ENCODE measurements around the gene PCDH9.

PCDH9 gene

DNA sequence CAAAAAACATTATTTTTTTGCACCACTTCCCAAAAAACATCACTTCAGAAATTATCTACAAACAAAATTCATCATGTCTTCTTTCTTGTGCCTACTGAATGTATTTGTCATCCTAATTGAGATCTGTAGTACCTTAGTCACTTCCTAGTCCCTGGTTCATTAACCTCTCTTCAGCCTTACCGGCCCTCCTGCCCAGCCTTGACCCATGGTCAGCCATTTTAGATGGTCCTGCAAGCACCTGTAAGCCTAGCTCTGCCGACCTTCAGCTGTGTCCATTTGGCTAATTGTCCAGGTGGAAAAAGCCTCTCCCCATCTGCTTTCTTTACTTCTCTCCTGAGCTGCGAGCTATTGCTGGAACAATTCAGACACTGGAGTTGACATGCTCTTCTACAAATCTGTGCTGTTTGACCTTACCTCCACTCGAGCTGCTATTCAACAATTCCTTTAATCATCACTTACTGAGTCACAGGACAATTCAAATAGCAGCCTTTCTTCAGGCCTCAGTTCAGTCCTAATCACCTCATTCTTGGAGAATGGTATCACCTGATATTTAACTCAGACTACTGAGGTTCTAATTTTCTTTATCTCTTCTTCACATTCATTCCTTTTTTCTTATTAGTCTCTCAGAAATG lies 882.5 kb downstream of the PCDH9 start:
- Histone ChIP-seq H3K36me3 (ENCODE audit: insufficient read depth, insufficient read length, low read length) (no peaks in the 10 kb centered on the region), H3K9me3 (ENCODE audit: insufficient read depth, low read length) (no peaks in the 10 kb centered on the region), H3K4me1 (ENCODE audit: insufficient read depth, insufficient read length) (no peaks in the 10 kb centered on the region), H3K27me3 (ENCODE audit: insufficient read depth, insufficient read length) (no peaks in the 10 kb centered on the region), H3K9ac (ENCODE audit: insufficient read length, low read depth) (no peak overlapping the region), H3K4me3 (ENCODE audit: insufficient read length, low read depth) (no peak overlapping the region)
- no peak for DNase-seq (ENCODE audit: low read depth, low spot score)
- TF ChIP-seq ZNF274 (IDR thresholded peaks at IDR 0.05; ENCODE audit: low read depth, low read length) (no peak), SUZ12 (IDR thresholded peaks at IDR 0.05; ENCODE audit: extremely low read depth, insufficient read depth, insufficient read length) (no peak), YY1 (IDR thresholded peaks at IDR 0.05; ENCODE audit: insufficient read depth, insufficient read length) (no peak)

DNA sequence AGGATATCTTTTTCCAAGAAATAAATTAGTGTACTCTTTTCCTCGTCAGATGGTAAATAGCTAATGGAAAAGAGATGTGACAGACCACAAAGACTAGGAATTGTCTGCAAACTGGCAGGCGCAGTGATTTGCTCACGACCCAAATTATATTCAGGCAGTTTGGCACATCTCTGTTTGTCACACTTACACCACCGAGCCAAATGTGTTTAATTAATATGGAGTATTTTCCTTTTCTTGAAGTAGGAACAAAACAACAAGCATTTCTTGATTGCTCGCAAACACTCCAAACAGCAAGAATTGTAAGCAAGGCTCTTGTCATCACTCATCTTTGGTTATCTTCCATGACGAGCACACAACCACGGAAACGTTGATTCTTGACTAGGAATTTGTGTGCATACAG lies 884.2 kb downstream of the PCDH9 start:
- H3K4me1 ChIP-seq (ENCODE audit: insufficient read depth, insufficient read length): no peaks in the 10 kb centered on the region
- H3K9ac ChIP-seq (ENCODE audit: insufficient read length, low read depth): no peak overlapping the region
- no peaks in the 10 kb centered on the region for H3K9me3 ChIP-seq (ENCODE audit: insufficient read depth, low read length)
- TF ChIP-seq SUZ12 (IDR thresholded peaks at IDR 0.05; ENCODE audit: extremely low read depth, insufficient read depth, insufficient read length) (no peak), ZNF274 (IDR thresholded peaks at IDR 0.05; ENCODE audit: low read depth, low read length) (no peak), YY1 (IDR thresholded peaks at IDR 0.05; ENCODE audit: insufficient read depth, insufficient read length) (no peak)
- H3K4me3 ChIP-seq (ENCODE audit: insufficient read length, low read depth): no peak overlapping the region
- no peaks in the 10 kb centered on the region for H3K36me3 ChIP-seq (ENCODE audit: insufficient read depth, insufficient read length, low read length)
- H3K27me3 ChIP-seq (ENCODE audit: insufficient read depth, insufficient read length): no peaks in the 10 kb centered on the region
- no peak for DNase-seq (ENCODE audit: low read depth, low spot score)

DNA sequence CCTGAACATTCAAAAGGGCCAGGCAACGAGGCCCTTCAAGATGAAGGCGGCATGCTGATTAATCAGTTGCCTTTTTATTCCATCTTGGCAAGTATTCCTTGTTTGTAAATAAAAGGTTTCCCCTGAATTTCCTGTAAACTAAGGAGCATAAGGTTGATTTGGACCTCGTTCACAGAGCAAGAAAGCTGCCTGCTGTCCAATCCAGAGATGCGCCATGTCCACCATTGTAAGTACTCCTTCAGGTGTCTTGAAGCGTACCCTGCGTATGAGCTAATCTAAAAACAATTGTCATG lies 884.7 kb downstream of the PCDH9 start:
- no peak for DNase-seq (ENCODE audit: low read depth, low spot score)
- H3K36me3 ChIP-seq (ENCODE audit: insufficient read depth, insufficient read length, low read length): no peaks in the 10 kb centered on the region
- no peak for TF ChIP-seq SUZ12 (IDR thresholded peaks at IDR 0.05; ENCODE audit: extremely low read depth, insufficient read depth, insufficient read length)
- no peak for TF ChIP-seq ZNF274 (IDR thresholded peaks at IDR 0.05; ENCODE audit: low read depth, low read length)
- no peak for TF ChIP-seq YY1 (IDR thresholded peaks at IDR 0.05; ENCODE audit: insufficient read depth, insufficient read length)
- no peaks in the 10 kb centered on the region for H3K9me3 ChIP-seq (ENCODE audit: insufficient read depth, low read length)
- no peak overlapping the region for H3K9ac ChIP-seq (ENCODE audit: insufficient read length, low read depth)
- H3K4me1 ChIP-seq (ENCODE audit: insufficient read depth, insufficient read length): no peaks in the 10 kb centered on the region
- no peak overlapping the region for H3K4me3 ChIP-seq (ENCODE audit: insufficient read length, low read depth)
- H3K27me3 ChIP-seq (ENCODE audit: insufficient read depth, insufficient read length): no peaks in the 10 kb centered on the region

DNA sequence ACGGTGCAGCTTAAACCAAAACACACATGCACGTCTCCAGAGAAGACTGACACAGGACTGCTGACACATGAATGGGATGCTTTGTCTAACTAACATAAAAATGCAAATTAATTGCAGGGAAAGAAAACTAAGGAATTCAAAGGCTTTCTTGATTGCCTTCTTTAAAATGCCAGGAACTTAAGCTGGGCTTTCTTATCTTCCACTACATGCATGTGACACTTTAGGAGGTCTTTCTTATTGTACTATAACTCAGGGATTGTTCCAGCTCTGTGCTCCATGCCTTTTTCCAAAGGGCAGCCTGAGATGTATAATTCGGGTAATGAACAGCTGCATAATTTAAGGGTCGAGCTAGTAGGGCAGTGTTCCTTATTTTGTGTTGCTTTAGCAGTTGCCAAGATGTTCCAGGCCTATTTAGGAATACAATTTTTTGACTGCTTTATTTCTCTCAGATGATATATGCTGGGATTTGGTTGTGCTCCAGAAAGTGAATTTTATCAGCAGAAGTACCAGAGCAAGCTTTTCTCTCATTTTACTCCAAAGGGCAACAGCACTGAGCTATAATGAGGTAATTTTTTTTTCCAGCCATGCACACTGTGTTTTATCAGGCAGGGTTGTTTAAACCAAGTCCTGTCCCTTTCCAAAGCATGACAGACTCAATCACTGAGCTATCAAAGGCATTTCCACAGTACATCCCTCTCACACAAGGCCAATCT lies 885.2 kb downstream of the PCDH9 start:
- no peaks in the 10 kb centered on the region for H3K4me1 ChIP-seq (ENCODE audit: insufficient read depth, insufficient read length)
- no peak overlapping the region for H3K4me3 ChIP-seq (ENCODE audit: insufficient read length, low read depth)
- DNase-seq (ENCODE audit: low read depth, low spot score): no peak
- no peaks in the 10 kb centered on the region for H3K27me3 ChIP-seq (ENCODE audit: insufficient read depth, insufficient read length)
- H3K36me3 ChIP-seq (ENCODE audit: insufficient read depth, insufficient read length, low read length): no peaks in the 10 kb centered on the region
- H3K9ac ChIP-seq (ENCODE audit: insufficient read length, low read depth): no peak overlapping the region
- TF ChIP-seq SUZ12 (IDR thresholded peaks at IDR 0.05; ENCODE audit: extremely low read depth, insufficient read depth, insufficient read length) (no peak), YY1 (IDR thresholded peaks at IDR 0.05; ENCODE audit: insufficient read depth, insufficient read length) (no peak), ZNF274 (IDR thresholded peaks at IDR 0.05; ENCODE audit: low read depth, low read length) (no peak)
- no peaks in the 10 kb centered on the region for H3K9me3 ChIP-seq (ENCODE audit: insufficient read depth, low read length)

DNA sequence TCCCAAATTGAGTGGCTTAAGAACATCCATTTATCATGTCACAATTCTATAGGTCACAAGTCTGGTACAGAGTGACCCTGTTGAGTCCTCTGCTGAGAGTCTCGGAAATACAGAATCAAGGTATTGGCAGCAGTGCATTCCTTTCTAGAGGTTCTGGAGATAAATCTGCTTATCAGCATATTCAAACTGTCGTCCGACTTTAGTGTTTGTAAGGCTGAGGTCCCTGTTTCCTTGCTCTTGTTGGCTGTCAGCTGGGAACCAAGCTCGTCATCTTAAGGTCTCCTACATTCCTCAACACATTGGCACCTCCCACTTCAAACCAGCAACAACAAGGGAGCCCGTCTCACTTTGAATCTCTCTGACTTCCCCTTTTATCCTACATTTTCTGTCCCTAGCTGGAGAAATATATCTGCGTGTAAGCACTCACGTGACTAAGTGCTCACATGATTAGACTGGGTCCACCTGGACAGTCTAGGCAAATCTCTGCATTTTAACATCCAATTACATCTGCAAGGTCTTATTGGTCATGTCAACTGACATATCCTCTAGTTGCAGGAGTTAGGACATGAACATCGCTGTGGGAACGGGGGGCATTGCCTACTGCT lies 886.8 kb downstream of the PCDH9 start:
- TF ChIP-seq ZNF274 (IDR thresholded peaks at IDR 0.05; ENCODE audit: low read depth, low read length) (no peak), YY1 (IDR thresholded peaks at IDR 0.05; ENCODE audit: insufficient read depth, insufficient read length) (no peak), SUZ12 (IDR thresholded peaks at IDR 0.05; ENCODE audit: extremely low read depth, insufficient read depth, insufficient read length) (no peak)
- no peaks in the 10 kb centered on the region for H3K36me3 ChIP-seq (ENCODE audit: insufficient read depth, insufficient read length, low read length)
- H3K4me1 ChIP-seq (ENCODE audit: insufficient read depth, insufficient read length): no peaks in the 10 kb centered on the region
- no peaks in the 10 kb centered on the region for H3K27me3 ChIP-seq (ENCODE audit: insufficient read depth, insufficient read length)
- DNase-seq (ENCODE audit: low read depth, low spot score): no peak
- H3K9me3 ChIP-seq (ENCODE audit: insufficient read depth, low read length): no peaks in the 10 kb centered on the region
- no peak overlapping the region for H3K9ac ChIP-seq (ENCODE audit: insufficient read length, low read depth)
- H3K4me3 ChIP-seq (ENCODE audit: insufficient read length, low read depth): no peak overlapping the region

DNA sequence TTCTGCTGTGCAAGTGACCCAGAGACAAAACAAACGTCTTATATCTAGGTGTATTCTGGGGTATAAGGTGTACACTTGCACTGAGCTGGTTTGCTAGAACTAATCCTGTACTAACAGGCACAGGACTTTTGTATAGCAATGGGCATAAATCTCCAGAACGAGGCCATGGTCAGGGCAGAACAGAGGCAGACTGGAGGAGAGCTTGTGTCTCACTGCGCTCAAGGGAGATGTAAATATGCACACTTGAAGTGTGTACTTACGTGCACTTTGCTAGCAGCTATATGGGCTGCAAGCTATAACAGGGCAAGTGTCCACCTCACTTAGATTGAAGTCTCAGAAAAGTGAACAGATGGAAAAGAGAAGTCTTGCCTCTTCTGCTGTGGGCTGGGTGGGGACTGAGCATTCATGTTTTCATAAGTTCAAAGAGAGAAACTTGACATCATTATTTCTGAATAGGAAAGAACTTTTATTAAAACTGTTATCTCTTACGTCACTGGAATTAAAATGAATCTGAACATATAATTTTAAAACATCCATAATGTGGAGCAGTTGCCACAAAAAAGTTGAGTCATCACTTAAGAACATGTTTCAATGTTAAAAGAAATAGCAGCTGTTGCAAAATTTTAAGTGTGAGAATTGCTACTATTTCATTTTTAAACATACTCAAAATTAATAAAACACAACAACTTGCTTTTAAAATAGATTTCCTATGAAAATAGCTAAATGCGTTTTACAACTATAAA lies 888.3 kb downstream of the PCDH9 start:
- TF ChIP-seq SUZ12 (IDR thresholded peaks at IDR 0.05; ENCODE audit: extremely low read depth, insufficient read depth, insufficient read length) (no peak), ZNF274 (IDR thresholded peaks at IDR 0.05; ENCODE audit: low read depth, low read length) (no peak), YY1 (IDR thresholded peaks at IDR 0.05; ENCODE audit: insufficient read depth, insufficient read length) (no peak)
- no peaks in the 10 kb centered on the region for H3K4me1 ChIP-seq (ENCODE audit: insufficient read depth, insufficient read length)
- DNase-seq (ENCODE audit: low read depth, low spot score): no peak
- H3K4me3 ChIP-seq (ENCODE audit: insufficient read length, low read depth): no peak overlapping the region
- no peak overlapping the region for H3K9ac ChIP-seq (ENCODE audit: insufficient read length, low read depth)
- H3K9me3 ChIP-seq (ENCODE audit: insufficient read depth, low read length): no peaks in the 10 kb centered on the region
- no peaks in the 10 kb centered on the region for H3K36me3 ChIP-seq (ENCODE audit: insufficient read depth, insufficient read length, low read length)
- H3K27me3 ChIP-seq (ENCODE audit: insufficient read depth, insufficient read length): no peaks in the 10 kb centered on the region

DNA sequence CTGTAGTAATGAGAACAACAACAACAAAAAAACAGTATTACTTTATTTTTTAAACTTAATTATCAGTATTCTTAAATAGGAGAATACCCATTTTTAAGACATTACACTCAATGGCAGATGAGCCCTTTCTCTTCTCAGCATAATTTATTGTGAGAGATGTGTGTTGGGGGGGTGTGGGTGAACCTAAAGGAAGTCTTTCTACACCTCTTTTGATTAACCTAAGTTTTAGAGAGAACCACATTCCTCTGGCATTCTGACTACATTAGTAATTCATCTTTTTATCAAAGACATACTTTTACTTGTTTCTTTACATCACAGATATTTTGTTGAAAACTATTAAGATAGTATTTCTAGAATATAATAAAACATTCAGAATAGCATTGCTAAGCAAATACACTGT lies 890.9 kb downstream of the PCDH9 start:
- no peaks in the 10 kb centered on the region for H3K9me3 ChIP-seq (ENCODE audit: insufficient read depth, low read length)
- no peak for DNase-seq (ENCODE audit: low read depth, low spot score)
- TF ChIP-seq SUZ12 (IDR thresholded peaks at IDR 0.05; ENCODE audit: extremely low read depth, insufficient read depth, insufficient read length) (no peak), ZNF274 (IDR thresholded peaks at IDR 0.05; ENCODE audit: low read depth, low read length) (no peak), YY1 (IDR thresholded peaks at IDR 0.05; ENCODE audit: insufficient read depth, insufficient read length) (no peak)
- H3K4me3 ChIP-seq (ENCODE audit: insufficient read length, low read depth): no peak overlapping the region
- H3K27me3 ChIP-seq (ENCODE audit: insufficient read depth, insufficient read length): no peaks in the 10 kb centered on the region
- H3K4me1 ChIP-seq (ENCODE audit: insufficient read depth, insufficient read length): no peaks in the 10 kb centered on the region
- H3K36me3 ChIP-seq (ENCODE audit: insufficient read depth, insufficient read length, low read length): no peaks in the 10 kb centered on the region
- H3K9ac ChIP-seq (ENCODE audit: insufficient read length, low read depth): no peak overlapping the region

Measured in NT2/D1 (cell line).